NCI-H2196 treated with DMSO at 0.1 percent for 48 hours (cell line): ENCODE measurements around the gene LCE1D.

Experiments used
- DNase-seq: peaks from one replicate; lab custom pipeline; 2025; ENCODE audit not compliant: unreplicated experiment; lab: John Stamatoyannopoulos, UW

LCE1D gene, protein sequence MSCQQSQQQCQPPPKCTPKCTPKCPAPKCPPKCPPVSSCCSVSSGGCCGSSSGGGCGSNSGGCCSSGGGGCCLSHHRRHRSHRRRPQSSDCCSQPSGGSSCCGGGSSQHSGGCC

DNA sequence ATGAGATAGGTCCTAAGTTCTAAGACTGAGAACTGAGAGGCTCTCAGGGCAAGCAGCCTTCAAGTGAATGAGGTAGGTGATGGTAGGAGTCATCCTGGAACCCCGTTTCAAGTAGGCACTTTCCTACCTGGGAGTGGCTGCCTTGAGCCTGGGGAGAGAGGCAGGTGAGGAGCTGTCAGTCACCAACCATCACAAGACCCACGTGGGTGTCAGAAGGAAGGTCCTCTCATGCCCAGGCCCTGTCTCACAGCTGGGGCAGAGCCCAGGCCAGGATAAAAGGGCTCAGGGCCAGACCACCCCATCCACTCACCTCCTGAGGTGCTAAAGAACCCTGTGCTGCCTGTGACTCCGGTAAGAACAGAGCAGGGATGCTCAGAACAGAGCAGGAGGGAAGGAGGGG, at the start of gene LCE1D:
LCE1D (plus strand) TSS at position 301 of the 400 bp plus-strand sequence. CDS start 1,074 bp downstream, outside the sequence.
- no peak for DNase-seq

GRCh38 chr1:152747831-152748230, 48.7 kb upstream of the LCE1D start:
- no peak for DNase-seq

DNA sequence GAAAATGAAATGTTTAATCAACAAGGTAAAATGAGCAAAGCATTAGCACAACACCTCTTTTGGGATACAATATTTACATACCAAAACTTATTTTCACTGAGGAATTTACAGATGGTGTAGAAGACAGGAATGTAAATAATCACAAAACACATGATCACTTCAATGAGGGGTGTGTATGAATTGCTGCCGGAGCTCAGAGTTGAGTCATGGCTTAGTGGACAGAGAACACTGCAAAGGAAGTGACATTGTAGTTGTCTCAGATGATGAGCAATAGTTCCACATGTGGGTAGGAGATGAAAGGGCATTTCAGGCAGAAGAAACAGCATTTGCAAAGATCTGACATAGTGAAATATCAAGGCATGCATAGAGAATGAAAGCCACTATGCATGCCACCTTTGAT, 44.3 kb upstream of the LCE1D start:
- DNase-seq: no peak

- no peak for DNase-seq
These were observed 42.9 kb upstream of the LCE1D start for GRCh38 chr1:152753586-152753985.

DNA sequence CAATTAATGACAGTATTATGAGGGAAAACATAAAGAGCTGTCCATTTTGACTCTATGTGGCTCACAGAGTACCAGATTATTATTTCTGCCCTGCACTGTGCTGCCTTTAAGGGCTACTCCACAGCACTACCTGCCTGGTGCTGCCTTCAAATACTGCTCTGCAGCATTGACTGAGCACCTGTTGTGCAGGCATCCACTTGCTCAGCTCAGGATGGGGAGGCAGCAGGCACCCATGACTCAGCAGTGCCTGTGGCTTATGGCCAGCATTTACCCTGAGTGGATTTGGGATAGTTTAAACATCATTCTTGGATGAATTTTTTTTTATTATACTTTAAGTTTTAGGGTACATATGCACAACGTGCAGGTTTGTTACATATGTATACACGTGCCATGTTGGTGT, 39.6 kb upstream of the LCE1D start:
- DNase-seq: no peak

DNA sequence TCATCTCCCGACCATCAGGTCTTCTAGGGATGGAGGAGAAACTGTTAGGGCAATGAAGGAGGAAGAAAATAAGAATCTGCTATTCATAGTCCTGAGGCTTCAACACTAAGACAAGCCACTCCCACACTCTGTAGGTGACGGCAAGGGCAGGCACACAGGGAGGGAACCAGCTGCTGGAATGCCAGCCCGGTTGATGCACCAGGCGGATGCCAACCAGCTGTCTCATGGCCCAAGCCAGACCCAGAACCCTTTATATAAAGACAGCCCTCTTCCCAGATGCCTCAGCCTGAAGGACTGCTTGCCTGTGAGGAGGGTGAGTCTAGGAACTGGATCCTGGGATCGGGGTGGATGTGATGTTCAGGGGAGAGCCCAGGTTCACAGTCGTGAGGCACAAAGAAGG, 38.8 kb upstream of the LCE1D start, which contains the start of gene KPRP:
KPRP (plus strand) TSS at position 279 of the 400 bp plus-strand sequence. CDS start 1,564 bp downstream, outside the sequence.
- no peak for DNase-seq

GRCh38 chr1:152758636-152759035, 37.9 kb upstream of the LCE1D start:
- DNase-seq: no peak

- no peak for DNase-seq
These were observed 36.9 kb upstream of the LCE1D start for GRCh38 chr1:152759453-152760173.

DNA sequence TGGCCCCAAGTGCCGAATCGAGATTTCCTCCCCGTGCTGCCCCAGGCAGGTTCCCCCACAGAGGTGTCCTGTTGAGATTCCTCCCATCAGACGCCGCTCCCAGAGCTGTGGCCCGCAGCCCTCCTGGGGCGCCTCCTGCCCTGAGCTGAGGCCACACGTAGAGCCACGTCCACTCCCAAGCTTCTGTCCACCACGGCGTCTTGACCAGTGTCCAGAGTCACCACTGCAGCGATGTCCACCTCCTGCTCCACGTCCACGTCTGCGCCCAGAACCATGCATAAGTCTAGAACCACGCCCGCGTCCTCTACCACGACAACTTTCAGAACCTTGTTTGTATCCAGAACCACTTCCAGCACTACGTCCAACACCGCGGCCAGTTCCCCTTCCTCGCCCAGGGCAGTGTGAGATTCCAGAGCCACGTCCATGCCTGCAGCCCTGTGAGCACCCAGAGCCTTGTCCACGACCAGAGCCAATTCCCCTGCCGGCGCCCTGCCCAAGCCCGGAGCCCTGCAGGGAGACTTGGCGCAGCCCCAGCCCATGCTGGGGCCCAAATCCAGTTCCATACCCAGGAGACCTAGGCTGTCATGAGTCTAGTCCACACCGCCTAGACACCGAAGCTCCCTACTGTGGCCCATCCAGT, 35.9 kb upstream of the LCE1D start:
- no peak for DNase-seq

DNA sequence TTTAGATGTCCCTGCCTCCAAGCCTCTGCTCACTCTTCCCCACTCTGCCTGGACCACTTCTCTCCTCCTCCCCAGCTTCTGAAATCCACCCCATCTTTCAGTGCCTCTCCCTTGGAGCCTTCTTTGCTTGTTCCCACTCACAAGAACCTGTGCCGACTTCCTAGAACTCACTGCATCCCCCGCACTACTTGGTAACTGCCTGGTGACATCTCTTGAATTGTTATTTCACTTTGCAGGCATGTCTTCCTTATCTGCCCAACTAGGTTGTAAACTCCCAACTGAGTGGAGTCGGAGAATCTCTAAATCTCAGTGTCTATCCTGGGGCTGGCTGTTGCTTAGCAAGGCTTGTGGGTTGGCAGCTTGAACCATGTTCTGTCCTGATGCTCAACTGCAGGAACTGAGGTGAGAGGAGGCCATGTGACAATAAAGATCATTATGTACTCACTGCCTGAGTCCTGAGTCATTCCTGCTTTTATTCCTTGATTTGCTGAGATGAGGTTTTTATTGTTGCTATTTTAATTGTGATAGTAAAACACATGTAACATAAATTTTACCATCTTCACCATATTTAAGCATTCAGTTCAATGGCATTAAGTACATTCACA, 34.8 kb upstream of the LCE1D start:
- no peak for DNase-seq

- no peak for DNase-seq
These were observed 27.5 kb upstream of the LCE1D start for GRCh38 chr1:152768847-152769533.

DNA sequence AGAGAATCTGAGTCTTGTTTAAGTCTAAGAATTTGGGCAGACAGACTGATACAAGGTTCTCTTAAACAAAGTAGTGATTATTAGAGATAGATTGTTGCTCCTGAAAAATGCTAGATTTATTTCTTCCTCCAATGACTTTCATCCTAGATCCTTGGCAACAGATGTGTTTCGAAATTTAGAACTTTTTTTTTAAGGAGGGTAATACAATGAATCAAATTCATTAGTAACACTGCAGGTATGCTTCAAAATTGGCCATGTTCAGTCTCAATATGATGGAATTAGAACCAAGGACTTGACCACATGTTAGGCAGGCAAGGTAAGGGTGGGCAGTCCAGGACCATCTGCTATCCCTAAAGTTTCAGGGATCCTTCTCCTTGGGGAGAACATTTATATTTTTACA, 26.1 kb upstream of the LCE1D start:
- no peak for DNase-seq

- no peak for DNase-seq
These were observed 21.6 kb upstream of the LCE1D start, which contains the start of gene LCE1F for GRCh38 chr1:152774875-152775274. Gene LCE1F, plus strand, starts transcription at chr1:152775140. Its CDS starts 1,232 bp downstream, at chr1:152776372.

- no peak for DNase-seq
These were observed 20.2 kb upstream of the LCE1D start for GRCh38 chr1:152776361-152776760.

- no peak for DNase-seq
These were observed 18.9 kb upstream of the LCE1D start for GRCh38 chr1:152777510-152778137.

DNA sequence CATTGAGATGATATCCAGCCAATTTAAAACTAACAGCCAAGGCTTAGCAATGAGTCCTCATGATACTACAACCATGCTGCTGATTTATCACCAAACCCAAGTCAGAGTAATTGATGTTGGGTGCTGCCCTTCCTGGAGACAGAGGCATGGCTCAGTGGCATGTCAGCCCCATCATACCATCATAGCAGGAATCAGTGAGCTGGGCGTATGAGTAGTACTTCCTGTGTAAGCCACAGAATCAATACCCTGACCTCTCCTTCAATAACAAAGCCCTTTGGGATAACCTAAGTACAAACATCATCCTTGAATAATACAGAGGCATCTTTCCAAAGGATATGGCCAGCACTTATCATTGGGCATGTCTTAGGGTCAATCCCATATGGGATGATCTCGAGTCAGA, 13.4 kb upstream of the LCE1D start:
- DNase-seq: no peak

- no peak for DNase-seq
These were observed 10.4 kb upstream of the LCE1D start, which contains the start of gene LCE1E for GRCh38 chr1:152786077-152786476. Gene LCE1E, plus strand, starts transcription at chr1:152786257. Its CDS starts 1,043 bp downstream, at chr1:152787300.

DNA sequence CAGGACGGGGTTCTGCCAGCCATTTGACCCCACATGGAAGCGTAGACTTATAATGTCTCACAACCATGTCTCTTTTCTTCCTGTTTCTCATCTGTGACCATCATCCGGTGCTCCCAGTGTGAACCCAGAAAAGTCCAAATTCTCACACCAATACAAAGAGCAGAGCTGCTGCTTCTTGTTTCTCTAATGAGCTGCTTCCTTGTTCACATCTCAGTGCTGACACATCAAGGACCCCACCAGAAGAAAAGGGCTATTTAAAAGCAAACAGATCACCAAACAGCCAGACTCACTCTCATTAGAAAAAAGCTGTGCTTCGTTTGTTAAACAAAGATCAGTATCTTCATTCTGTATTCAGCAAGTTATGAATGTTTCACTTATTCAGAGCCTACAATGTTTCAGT, 835 bp upstream of the LCE1D start:
- DNase-seq: no peak

DNA sequence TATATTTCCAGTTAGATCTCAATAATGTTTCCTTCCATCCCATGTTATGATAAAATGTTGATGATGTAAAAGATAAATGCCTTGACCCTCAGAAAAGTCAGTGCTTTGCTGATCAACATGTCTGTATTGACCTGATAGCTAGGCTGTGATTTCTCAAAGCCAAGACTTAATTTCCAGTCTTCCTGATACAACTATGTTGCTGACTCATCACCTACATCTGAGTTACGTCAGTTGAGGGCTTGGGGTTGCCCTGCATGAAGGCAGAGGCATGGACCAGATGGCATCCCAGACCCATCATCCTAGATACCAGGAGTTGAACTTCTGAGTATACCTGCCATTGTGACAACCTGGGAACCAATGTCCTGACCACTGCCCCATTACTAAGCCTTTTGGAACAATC, 4.8 kb downstream of the LCE1D start:
- no peak for DNase-seq

DNA sequence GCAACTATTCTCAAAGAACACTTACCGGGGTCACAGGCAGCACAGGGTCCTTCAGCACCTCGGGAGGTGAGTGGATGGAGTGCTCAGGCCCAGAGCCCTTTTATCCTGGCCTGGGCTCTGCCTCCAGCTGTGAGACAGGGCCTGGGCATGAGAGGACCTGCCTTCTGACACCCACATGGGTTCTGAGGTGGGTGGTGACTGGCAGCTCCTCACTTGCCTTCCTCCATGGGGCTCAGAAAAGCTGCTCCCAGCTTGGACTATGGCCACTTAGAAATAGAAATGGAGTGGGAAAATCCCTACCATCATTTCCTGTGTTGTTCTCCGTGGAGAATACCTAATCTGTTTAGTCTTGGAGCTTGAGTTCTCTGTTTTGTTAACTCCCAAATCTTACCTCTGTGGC, 10.1 kb downstream of the LCE1D start, which contains the start of gene LCE1C:
LCE1C (minus strand) TSS at position 76 of the 400 bp plus-strand sequence. CDS start 1,173 bp downstream, outside the sequence.
- no peak for DNase-seq

GRCh38 chr1:152811050-152811449, 14.5 kb downstream of the LCE1D start:
- DNase-seq: no peak
